Motor neuron (in vitro differentiated cells): ENCODE measurements around the gene NDUFB6. TPM values are rescaled to one million over a fixed set of nuclear protein-coding genes. Genes with fewer than 3 reads are reported as not detected.
"Not testable (repeated sequence)": the region's sequence is repeated elsewhere in the genome, so short reads cannot be mapped to it uniquely, and the experiment has no call there.

ENCODE experiments used
- ATAC-seq, 8 experiments: fragments of 200-7000 bp; cut with Tn5 transposase; replicated peaks in 6 of 8; 2 replicates each; pipeline ENCODE4 v1.8.0; 2021; ENCODE audit warnings: mild to moderate bottlenecking in 8 of 8, moderate library complexity in 8 of 8
- H3K27ac ChIP-seq, 2 donors: fragments of 250-450 bp; sonication (Bioruptor Pico); 2 replicates each; pipeline ENCODE4 v1.9.0; 2021; ENCODE audit warnings: antibody characterized with exemption in 2 of 2, mild to moderate bottlenecking in 2 of 2, moderate library complexity in 1 of 2
- H3K4me1 ChIP-seq, 2 donors: fragments of 250-450 bp; sonication (Bioruptor Pico); replicated peaks in 1 of 2; 2 replicates each; pipeline ENCODE4 v1.6.1; 2021; ENCODE audit warnings: antibody characterized with exemption in 2 of 2, mild to moderate bottlenecking in 2 of 2, moderate library complexity in 1 of 2
- H3K4me3 ChIP-seq, 5 donors: fragments of 250-450 bp; sonication (Bioruptor Pico); 2 replicates each; pipeline ENCODE4 v1.9.0; 2021; ENCODE audit warnings: antibody characterized with exemption in 5 of 5, mild to moderate bottlenecking in 5 of 5, moderate library complexity in 4 of 5
- WGBS, 10 experiments: fragments of 450-650 bp; shearing (Covaris generic); methylation state at CpG; one replicate each; pipeline ENCODE4 v1.0.0; 2022; 5-methylcytosine and 5-hydroxymethylcytosine counted together
- in situ Hi-C, 9 experiments: fragments of 400-800 bp; cut with MboI; loops; one replicate each; pipeline ENCODE4 v1.15.0; 2021; ENCODE audit warnings: low sequenced_read_pairs in 9 of 9, low pct_unique_long_range_greater_than_20kb in 2 of 9; ENCODE audit not compliant: unreplicated experiment in 9 of 9
- total RNA-seq, 8 experiments: library from RNA; unstranded; fragments of 300-600 nt; gene quantifications; 2 replicates each; pipeline versions ENCODE4 v1.2.3 to v1.2.4, GENCODE V29; 2022

The NDUFB6 gene
- 10 to 100 TPM; 43.5 to 56.8 (median 49.4) TPM for total RNA-seq

DNA sequence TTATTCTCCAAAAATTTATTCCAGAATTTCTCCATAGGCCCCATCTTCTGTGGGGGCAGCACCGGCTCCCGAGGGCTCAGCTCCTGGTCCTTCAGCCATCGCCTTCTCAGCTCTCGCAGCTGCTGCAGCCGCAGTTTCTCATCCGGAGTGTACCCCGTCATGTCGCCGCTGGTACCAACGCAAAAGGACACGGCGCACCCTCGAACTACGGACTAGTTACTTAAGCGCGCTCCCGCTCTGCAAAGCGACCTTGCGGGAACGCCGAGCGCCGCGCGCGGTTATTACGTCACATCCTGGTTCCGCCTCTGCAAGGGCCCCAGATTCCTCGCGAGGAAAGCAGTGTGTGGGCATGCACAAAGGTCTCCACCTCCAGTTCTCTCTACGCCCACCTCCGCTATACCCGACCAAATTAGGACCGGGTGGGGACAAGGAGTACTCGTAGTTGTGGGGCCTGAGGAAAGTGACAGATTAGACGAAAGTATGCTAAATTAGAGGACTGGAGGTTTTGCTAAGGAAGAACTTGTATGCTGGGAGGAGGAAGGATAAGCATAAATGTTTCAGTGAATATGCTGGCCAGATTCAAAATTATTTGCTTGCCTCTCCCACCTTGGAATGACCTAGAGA lies at the start of gene NDUFB6:
Gene NDUFB6 (minus strand): TSS at position 260 of the 624 bp plus-strand sequence. CDS start 99 bp downstream, at position 161.
- peak; percentile 93 to 96 (median 95) for ATAC-seq
- peaks cover 0 to 12% of the 10 kb centered on the region in 2 donors for H3K4me1 ChIP-seq
- 0 to 2% (median 0%) methylated on average over 1 to 19 of the region's 36 CpGs; no CpG with 5 or more reads in 3 of the 10 experiments for WGBS, 10 experiments
- in situ Hi-C loops: loop anchor here in 8 of 9 experiments (10.0 to 25.0 kb wide), 4 partner anchors 186 to 414 kb away; partner anchors contain the start of gene ACO1 (in 7 of the 8)
- peak within 1 kb of the TSS; percentile 56 to 90 (median 86) for H3K4me3 ChIP-seq
- peak within 1 kb of the TSS; percentile 69 to 93 for H3K27ac ChIP-seq

DNA sequence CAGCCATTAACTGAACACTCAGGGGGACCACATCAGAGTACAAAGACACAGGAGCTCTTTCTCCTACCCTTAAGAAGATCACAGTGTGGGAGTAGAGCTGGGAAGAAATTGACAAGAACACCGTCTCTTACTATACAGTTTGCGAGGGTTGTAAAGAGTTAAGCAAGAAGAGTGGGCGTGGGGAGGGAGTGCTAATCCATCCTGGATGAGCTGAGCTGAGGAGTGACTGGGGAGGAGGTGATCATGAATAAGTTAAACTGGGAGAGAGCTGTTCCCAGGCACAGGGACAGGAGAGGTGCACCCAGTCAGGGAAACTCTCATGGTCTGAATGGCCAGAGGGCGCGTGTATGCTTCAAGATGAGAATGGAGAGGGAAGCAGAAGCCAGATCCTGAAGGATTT lies 45.3 kb upstream of the NDUFB6 start:
- no peak for ATAC-seq
- Histone ChIP-seq H3K4me3 (no peak overlapping the region), H3K4me1 (no peaks in the 10 kb centered on the region), H3K27ac (no peak overlapping the region)
- in situ Hi-C loops: no loop called here
- WGBS, 10 experiments: 13 to 83% (median 52%) methylated on average over 1 to 5 of the region's 5 CpGs; no CpG with 5 or more reads in 5 of the 10 experiments

DNA sequence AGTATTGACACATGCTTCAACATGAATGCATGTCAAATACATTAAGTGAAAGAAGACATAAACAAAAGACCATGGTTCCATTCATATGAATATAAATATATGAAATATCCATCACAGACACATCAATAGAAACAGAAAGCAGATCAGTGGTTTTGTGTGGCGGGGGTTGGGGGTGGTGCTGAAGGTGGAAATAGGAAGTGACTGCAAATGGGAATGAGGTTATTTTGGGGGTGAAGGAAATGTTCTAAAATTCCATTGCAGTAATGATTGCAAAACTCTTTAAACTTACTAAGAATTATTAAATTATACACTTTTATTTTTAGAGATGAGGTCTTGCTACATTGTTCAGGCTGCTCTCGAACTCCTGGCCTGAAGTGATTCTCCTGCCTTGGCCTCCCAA lies 33.9 kb upstream of the NDUFB6 start:
- H3K4me1 ChIP-seq: no peaks in the 10 kb centered on the region
- in situ Hi-C loops: no loop called here
- 0 to 100% (median 69%) methylated on average over 1 to 2 of the region's 2 CpGs; no CpG with 5 or more reads in 1 of the 10 experiments for WGBS, 10 experiments
- no peak overlapping the region for H3K4me3 ChIP-seq
- no peak overlapping the region for H3K27ac ChIP-seq
- ATAC-seq: no peak

DNA sequence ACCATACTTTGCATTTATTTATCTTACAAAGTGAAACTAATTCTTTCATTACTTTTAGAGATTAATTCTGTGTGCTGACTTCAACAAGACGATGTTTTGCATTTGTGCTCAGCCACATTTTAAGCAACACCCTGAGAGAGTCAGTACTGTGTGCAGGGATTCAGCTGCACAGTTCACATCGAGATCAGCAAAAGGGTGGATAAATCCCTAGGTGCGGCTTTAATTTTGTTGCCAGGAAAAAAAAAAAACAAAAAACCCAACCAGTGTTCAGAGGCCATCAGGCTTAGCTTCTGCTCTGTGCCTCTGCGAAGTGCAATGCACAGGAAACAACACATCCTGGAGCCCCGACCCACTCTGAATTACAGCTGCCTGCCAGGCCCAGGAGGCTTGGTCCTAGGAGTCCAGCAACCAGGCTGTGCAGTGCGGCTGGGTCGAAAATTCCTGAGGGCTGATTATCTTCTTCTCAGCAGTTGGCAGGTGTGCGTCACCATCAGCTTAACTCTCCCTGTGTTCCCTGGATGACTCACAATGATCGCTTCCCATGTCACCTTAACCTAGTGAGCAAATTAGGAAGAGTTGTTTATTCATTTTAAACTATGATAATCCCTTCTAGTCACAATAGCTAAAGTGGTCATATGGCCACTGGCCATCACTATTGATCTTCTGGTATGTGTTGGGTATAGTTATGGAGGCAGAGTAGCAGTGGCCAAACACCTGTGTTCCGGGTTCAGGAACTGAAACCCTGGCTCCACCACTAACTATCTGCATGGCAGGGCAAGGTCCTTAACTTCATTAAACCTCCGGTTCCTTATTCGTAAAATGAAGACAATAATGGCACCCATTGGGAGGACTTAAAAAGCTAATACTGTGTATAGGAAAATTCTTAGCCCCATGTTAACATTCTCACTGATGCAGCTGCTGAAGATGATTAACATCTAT lies 31.2 kb upstream of the NDUFB6 start:
- peak in 1 of 8 experiments; percentile 21 for ATAC-seq
- in situ Hi-C loops: no loop called here
- Histone ChIP-seq H3K4me3 (no peak overlapping the region), H3K4me1 (no peaks in the 10 kb centered on the region), H3K27ac (no peak overlapping the region)
- 33 to 94% (median 85%) methylated on average over 2 to 11 of the region's 12 CpGs for WGBS, 10 experiments

DNA sequence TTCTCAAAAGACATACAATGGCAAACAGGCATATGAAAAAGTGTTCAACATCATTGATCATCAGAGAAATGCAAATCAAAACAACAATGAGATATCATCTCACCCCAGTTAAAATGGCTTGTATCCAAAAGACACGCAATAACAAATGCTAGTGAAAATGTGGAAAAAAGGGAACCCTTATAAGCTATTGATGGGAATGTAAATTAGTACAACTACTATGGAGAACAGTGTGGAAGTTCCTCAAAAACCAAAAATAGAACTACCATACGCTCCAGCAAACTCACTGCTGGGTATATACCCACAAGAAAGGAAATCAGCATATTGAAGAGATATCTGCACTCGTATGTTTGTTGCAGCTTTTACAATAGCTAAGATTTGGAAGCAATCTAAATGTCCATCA lies 26.1 kb upstream of the NDUFB6 start:
- H3K27ac ChIP-seq, ATAC-seq, H3K4me1 ChIP-seq, H3K4me3 ChIP-seq: not testable (repeated sequence)
- WGBS, 10 experiments: 7 to 89% (median 69%) methylated on average over 1 to 3 of the region's 3 CpGs; no CpG with 5 or more reads in 1 of the 10 experiments
- in situ Hi-C loops: loop anchor here in 4 of 9 experiments (25.0 kb wide), 2 partner anchors 212 to 363 kb away; partner anchors contain the start of gene ACO1 (in 1 of the 4)

DNA sequence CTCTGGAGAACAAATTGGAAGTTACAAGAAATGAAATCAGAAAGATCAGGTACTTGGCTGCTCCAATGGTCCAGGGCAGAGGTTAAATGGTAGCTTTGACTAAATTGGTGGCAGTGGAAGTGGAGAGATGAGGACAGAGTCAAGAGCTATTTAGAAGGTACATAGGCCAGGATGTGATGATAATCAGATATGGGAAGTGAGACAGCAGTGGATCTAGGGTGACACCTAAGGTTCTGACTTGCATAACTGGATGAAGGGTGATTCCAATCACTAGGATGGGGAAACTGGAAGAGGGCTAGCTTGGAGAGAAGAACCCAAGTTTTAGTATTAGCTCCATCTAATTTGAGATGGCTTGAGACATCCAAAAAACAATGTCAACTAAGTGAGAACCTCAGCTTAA lies 24.0 kb upstream of the NDUFB6 start:
- in situ Hi-C loops: loop anchor here in 4 of 9 experiments (25.0 kb wide), 2 partner anchors 210 to 365 kb away; partner anchors contain the start of gene ACO1 (in 1 of the 4)
- Histone ChIP-seq H3K27ac (no peak overlapping the region), H3K4me3 (no peak overlapping the region), H3K4me1 (no peaks in the 10 kb centered on the region)
- ATAC-seq: no peak

DNA sequence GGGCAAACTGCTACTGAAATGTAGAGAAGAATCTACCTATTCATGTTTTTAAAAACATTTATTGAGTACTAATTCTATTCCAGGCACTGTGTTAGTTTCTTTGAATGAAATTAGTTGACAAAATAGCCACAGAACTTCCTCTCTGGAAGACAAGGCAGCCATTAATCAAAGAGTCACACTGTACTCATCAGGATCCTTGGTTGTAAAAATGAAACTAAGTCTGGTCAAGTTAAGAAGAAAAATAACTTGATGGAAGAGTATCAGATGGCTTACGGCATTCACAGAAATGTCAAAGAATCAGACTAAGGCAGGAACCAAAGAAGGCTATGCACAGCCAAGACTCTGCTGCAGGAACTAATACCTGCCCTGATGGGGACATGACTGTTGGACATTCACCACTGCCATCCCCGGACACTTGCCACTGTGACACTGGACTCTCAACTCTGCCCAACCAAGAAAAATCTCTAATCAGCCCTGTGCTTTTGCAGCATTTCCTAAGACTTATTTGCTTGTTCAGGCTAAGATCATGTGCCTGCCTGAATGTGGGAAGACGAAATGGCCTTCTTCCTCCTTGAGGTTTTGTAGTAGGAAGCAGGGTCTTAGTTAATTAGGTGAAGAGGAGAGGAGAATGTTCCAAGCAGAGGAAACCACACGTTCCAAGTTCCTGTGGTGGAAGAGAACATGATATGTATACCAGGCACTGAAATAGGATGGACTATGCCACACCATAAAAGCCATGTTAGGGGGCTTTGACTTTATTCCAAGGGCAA lies 23.3 kb upstream of the NDUFB6 start:
- 0 to 100% (median 63%) methylated on average over 1 to 4 of the region's 4 CpGs for WGBS, 10 experiments
- no peak overlapping the region for H3K27ac ChIP-seq
- H3K4me1 ChIP-seq: no peaks in the 10 kb centered on the region
- in situ Hi-C loops: loop anchor here in 4 of 9 experiments (25.0 kb wide), 2 partner anchors 209 to 366 kb away; partner anchors contain the start of gene ACO1 (in 1 of the 4)
- no peak for ATAC-seq
- H3K4me3 ChIP-seq: no peak overlapping the region

DNA sequence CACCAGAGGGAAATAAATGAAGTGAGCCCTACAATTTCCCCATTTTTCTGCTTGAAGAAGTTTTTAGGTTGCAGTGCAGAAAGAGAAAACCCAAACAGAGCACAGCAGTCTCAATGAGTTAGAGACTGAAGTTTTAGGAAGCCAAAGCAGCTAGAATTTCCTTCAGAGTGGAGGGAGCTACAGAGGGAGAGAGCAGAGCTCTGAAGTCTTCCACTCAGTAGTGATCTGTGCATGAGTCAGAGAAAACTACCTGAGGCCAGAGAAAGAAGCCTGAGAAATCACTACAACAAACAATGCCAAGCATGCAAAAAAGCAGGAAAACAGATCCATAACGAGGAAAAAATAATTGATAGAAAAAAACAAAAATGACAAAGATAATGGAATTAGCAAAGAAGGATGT lies 17.9 kb upstream of the NDUFB6 start:
- H3K4me1 ChIP-seq: no peaks in the 10 kb centered on the region
- in situ Hi-C loops: loop anchor here in 4 of 9 experiments (25.0 kb wide), 2 partner anchors 204 to 371 kb away; partner anchors contain the start of gene ACO1 (in 1 of the 4)
- no peak for ATAC-seq
- 0 to 70% (median 40%) methylated on average over 1 of the region's 1 CpG for WGBS, 10 experiments
- H3K4me3 ChIP-seq: no peak overlapping the region
- H3K27ac ChIP-seq: no peak overlapping the region

DNA sequence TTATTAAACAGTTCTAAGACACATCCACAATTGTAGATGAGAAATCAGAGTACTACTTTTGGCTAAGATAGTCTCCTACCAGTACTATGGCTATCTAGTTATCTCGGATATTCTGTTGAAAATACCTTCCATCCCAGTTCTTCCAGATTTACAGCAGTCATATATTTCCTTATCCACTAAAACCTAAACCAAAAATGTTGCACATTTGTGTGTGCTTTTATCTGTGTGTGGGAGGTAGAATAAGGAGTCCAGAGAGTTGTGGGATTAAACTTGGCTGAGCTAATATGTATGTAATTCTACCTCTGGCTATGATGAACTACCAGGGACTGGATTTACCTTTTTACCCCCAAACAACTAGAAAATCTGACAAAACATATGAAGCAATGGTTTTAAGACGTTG lies 17.5 kb upstream of the NDUFB6 start:
- 0 to 82% (median 51%) methylated on average over 1 to 2 of the region's 2 CpGs; no CpG with 5 or more reads in 2 of the 10 experiments for WGBS, 10 experiments
- Histone ChIP-seq H3K4me3 (no peak overlapping the region), H3K4me1 (no peaks in the 10 kb centered on the region), H3K27ac (no peak overlapping the region)
- ATAC-seq: no peak
- in situ Hi-C loops: loop anchor here in 4 of 9 experiments (25.0 kb wide), 2 partner anchors 203 to 372 kb away; partner anchors contain the start of gene ACO1 (in 1 of the 4)

DNA sequence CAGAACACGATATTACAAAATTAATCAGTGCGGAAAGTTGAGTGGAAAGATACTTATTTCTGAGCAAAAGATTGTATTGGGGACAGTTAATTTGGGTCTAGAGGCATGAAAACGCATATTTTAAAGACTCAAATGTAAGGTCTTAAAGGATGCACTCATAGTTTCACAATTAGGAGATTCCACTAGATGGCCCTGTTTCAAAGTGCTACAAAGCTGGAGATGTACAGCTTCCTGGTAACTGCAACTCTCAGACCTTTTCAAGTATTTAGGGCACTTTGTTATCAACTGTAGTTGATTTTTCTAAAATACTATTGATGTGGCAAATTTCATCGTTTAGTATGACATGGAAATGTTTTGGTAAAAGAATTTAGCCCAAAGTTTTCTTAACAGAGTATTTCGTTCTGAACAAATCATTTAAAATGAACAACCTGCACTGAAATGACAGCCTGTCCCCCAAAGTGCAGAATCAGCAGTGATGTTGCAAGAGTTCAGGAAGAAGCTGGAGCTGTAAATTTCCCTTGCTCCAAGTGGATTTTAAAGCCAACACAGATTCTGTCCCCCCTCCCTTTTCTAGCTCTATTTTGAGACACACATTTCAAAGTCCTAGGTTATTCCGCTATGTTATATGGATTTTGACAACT lies 16.2 kb upstream of the NDUFB6 start:
- Histone ChIP-seq H3K27ac (no peak overlapping the region), H3K4me3 (no peak overlapping the region), H3K4me1 (no peaks in the 10 kb centered on the region)
- peak in 6 of 8 experiments; percentile 46 to 84 (median 74) for ATAC-seq
- WGBS, 10 experiments: 0 to 67% (median 33%) methylated on average over 2 to 6 of the region's 6 CpGs
- in situ Hi-C loops: loop anchor here in 7 of 9 experiments (10.0 to 25.0 kb wide), 4 partner anchors 202 to 386 kb away; partner anchors contain the start of gene ACO1 (in 1 of the 7)

DNA sequence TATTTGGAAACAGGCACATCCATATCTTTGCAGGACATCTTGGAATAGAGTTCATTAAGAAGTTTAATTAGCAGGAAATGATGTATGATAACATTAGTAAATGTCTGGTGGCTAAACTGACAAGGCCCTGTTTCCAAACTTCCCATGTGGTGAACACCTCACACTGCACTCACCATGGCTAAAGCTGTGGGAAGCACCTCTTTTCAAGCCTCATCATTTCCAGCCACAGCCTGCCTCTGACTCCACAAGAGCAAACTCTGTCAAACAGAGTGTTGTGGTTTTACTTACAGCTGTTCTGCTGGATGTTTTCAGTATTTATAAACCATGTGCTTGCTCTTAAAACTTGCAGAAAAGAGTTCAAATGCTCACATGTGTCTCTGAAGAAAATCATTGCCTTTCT lies 14.9 kb upstream of the NDUFB6 start:
- no peak overlapping the region for H3K27ac ChIP-seq
- no peaks in the 10 kb centered on the region for H3K4me1 ChIP-seq
- ATAC-seq: no peak
- in situ Hi-C loops: loop anchor here in 7 of 9 experiments (10.0 to 25.0 kb wide), 4 partner anchors 201 to 387 kb away; partner anchors contain the start of gene ACO1 (in 1 of the 7)
- H3K4me3 ChIP-seq: no peak overlapping the region

DNA sequence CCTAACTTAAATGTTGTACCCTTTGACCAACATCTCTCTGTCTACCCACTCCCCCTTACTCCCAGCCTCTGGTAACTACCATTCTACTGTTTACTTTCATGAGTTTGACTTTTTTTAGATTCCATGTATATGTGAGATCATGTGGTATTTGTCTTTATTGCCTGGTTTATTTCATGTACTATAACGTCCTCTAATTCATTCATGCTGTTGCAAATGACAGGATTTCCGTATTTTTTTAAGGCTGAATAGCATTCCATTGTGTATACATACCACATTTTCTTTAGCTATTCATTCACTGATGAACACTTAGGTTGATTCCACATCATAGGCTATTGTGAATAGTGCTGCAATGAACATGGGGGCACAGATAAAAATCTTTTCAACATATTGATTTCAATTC lies 11.8 kb upstream of the NDUFB6 start:
- Histone ChIP-seq H3K4me1 (no peaks in the 10 kb centered on the region), H3K4me3 (no peak overlapping the region), H3K27ac (no peak overlapping the region)
- in situ Hi-C loops: loop anchor here in 8 of 9 experiments (5.0 to 25.0 kb wide), 5 partner anchors 197 to 390 kb away; partner anchors contain the start of gene ACO1 (in 1 of the 8)
- WGBS, 10 experiments: 0 to 71% (median 32%) methylated on average over 1 to 2 of the region's 2 CpGs
- no peak for ATAC-seq
